Neural crest cell (in vitro differentiated cells): ENCODE results near the gene CLCNKA. TPM values are rescaled to one million over a fixed set of nuclear protein-coding genes. Genes with fewer than 3 reads are reported as not detected.

Experiments used
- DNase-seq: peaks from one replicate; pipeline ENCODE4 v3.0.0; 2021; ENCODE audit warnings: low read depth, mixed read lengths, low spot score
- H3K27ac Mint-ChIP-seq: one replicate; pipeline ENCODE4 v1.8.0; 2021; ENCODE audit warnings: mild to moderate bottlenecking, mixed read lengths; ENCODE audit not compliant: unreplicated experiment
- H3K27me3 Mint-ChIP-seq: 2 replicates; pipeline ENCODE4 v1.8.0; 2021; ENCODE audit warnings: low read depth, mild to moderate bottlenecking, mixed read lengths
- H3K36me3 Mint-ChIP-seq: 2 replicates; pipeline ENCODE4 v1.8.0; 2021; ENCODE audit warnings: low read depth, mild to moderate bottlenecking, mixed read lengths
- H3K4me1 Mint-ChIP-seq: 2 replicates; pipeline ENCODE4 v1.8.0; 2021; ENCODE audit warnings: mixed read lengths
- H3K4me3 Mint-ChIP-seq: one replicate; pipeline ENCODE4 v1.8.0; 2021; ENCODE audit warnings: mild to moderate bottlenecking, mixed read lengths
- H3K9me3 Mint-ChIP-seq: 2 replicates; pipeline ENCODE4 v1.8.0; 2021; ENCODE audit warnings: mixed read lengths
- CTCF ChIP-seq: fragments of 200-600 bp; sonication (generic); conservative IDR thresholded peaks from 2 replicates; pipeline ENCODE4 v1.5.0; 2021; ENCODE audit warnings: antibody characterized with exemption, mild to moderate bottlenecking
- total RNA-seq: library from RNA; stranded (reverse); gene quantifications from 2 replicates; pipeline ENCODE4 v1.2.1, GENCODE V29; 2021

Gene CLCNKA
- total RNA-seq, 1 donor from 2014 or later = not detected

GRCh38 chr1:16072095-16072494, 50.3 kb downstream of the CLCNKA start:
- no peak for TF ChIP-seq CTCF
- peak overlapping the region; percentile 79 for H3K4me3 Mint-ChIP-seq
- DNase-seq = no peak
- peaks cover 18% of the 10 kb centered on the region for H3K4me1 Mint-ChIP-seq
- peaks cover 13% of the 10 kb centered on the region for H3K27me3 Mint-ChIP-seq
- H3K36me3 Mint-ChIP-seq = no peaks in the 10 kb centered on the region
- no peaks in the 10 kb centered on the region for H3K9me3 Mint-ChIP-seq
- no peak overlapping the region for H3K27ac Mint-ChIP-seq

GRCh38 chr1:16072616-16073484, 51.0 kb downstream of the CLCNKA start:
- peaks cover 13% of the 10 kb centered on the region for H3K27me3 Mint-ChIP-seq
- no peaks in the 10 kb centered on the region for H3K36me3 Mint-ChIP-seq
- DNase-seq = no peak
- no peaks in the 10 kb centered on the region for H3K9me3 Mint-ChIP-seq
- peak; percentile 11 for TF ChIP-seq CTCF
- H3K4me1 Mint-ChIP-seq = peaks cover 18% of the 10 kb centered on the region
- no peak overlapping the region for H3K27ac Mint-ChIP-seq
- H3K4me3 Mint-ChIP-seq = no peak overlapping the region

- peaks cover 18% of the 10 kb centered on the region for H3K4me1 Mint-ChIP-seq
- H3K27me3 Mint-ChIP-seq = peaks cover 13% of the 10 kb centered on the region
- no peaks in the 10 kb centered on the region for H3K36me3 Mint-ChIP-seq
- peak; percentile 38 for DNase-seq
- H3K9me3 Mint-ChIP-seq = no peaks in the 10 kb centered on the region
- TF ChIP-seq CTCF = peak; percentile 60
- H3K4me3 Mint-ChIP-seq = peak within 1 kb of the TSS; percentile 87
- no peak within 1 kb of the TSS for H3K27ac Mint-ChIP-seq
Observed at GRCh38 chr1:16073490-16074119, 51.8 kb downstream of the CLCNKA start, which contains the start of gene FAM131C. FAM131C (minus strand) TSS chr1:16073651; CDS start chr1:16073442, 209 bp downstream.

GRCh38 chr1:16074217-16074616, 52.4 kb downstream of the CLCNKA start:
- peaks cover 15% of the 10 kb centered on the region for H3K27me3 Mint-ChIP-seq

More at GRCh38 chr1:16074217-16074616, 52.4 kb downstream of the CLCNKA start:
- H3K36me3 Mint-ChIP-seq = no peaks in the 10 kb centered on the region
- H3K9me3 Mint-ChIP-seq = no peaks in the 10 kb centered on the region
- H3K4me3 Mint-ChIP-seq = peak overlapping the region; percentile 87
- H3K4me1 Mint-ChIP-seq = peaks cover 23% of the 10 kb centered on the region
- no peak for DNase-seq
- TF ChIP-seq CTCF = no peak
- H3K27ac Mint-ChIP-seq = no peak overlapping the region
